ENCODE results near the gene AMELY. TPM values are rescaled to one million over a fixed set of nuclear protein-coding genes. Genes with fewer than 3 reads are reported as not detected.

The AMELY gene
- total and polyA plus RNA-seq, 2 of the 4 experiments (the other 2 are of a cell fraction): not detected

DNA sequence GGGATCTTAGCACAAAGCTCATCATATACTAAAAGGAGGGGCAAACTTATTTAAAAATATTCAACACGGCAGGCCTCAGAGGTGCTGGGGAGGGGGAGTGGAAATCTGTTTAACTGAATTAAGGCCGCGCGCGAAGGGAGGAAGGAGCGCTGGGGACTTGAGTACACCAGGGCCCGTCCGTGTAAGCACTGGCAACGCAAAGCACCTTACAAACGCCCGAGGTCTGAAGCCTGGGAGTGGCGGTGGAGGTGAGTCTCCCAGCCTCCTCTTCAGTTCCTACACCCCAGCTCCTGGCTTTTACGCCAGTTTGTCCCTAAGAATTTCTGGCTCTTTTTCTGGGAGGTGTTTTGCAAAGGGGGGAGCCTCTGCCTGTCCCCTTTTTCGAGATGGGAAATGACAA is 1.7 kb downstream of the AMELY start:
- TF ChIP-seq, protein P1, sequence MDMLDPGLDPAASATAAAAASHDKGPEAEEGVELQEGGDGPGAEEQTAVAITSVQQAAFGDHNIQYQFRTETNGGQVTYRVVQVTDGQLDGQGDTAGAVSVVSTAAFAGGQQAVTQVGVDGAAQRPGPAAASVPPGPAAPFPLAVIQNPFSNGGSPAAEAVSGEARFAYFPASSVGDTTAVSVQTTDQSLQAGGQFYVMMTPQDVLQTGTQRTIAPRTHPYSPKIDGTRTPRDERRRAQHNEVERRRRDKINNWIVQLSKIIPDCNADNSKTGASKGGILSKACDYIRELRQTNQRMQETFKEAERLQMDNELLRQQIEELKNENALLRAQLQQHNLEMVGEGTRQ (IDR thresholded peaks at IDR 0.05; ENCODE audit: low read depth, low read length): no peak
- no peak for TF ChIP-seq SMC3 (IDR thresholded peaks at IDR 0.05; ENCODE audit: low read depth, low read length)
- TF ChIP-seq MXI1 (IDR thresholded peaks at IDR 0.05; ENCODE audit: borderline replicate concordance, low read depth, low read length): no peak
- no peak for TF ChIP-seq POLR2A (IDR thresholded peaks at IDR 0.05; ENCODE audit: low read depth, low read length)
- TF ChIP-seq, protein P2, sequence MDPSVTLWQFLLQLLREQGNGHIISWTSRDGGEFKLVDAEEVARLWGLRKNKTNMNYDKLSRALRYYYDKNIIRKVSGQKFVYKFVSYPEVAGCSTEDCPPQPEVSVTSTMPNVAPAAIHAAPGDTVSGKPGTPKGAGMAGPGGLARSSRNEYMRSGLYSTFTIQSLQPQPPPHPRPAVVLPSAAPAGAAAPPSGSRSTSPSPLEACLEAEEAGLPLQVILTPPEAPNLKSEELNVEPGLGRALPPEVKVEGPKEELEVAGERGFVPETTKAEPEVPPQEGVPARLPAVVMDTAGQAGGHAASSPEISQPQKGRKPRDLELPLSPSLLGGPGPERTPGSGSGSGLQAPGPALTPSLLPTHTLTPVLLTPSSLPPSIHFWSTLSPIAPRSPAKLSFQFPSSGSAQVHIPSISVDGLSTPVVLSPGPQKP (IDR thresholded peaks at IDR 0.05; ENCODE audit: borderline replicate concordance, low read depth, low read length): no peak
- TF ChIP-seq RCOR1 (IDR thresholded peaks at IDR 0.05; ENCODE audit: insufficient replicate concordance, low read length): no peak
- TF ChIP-seq, protein P3, sequence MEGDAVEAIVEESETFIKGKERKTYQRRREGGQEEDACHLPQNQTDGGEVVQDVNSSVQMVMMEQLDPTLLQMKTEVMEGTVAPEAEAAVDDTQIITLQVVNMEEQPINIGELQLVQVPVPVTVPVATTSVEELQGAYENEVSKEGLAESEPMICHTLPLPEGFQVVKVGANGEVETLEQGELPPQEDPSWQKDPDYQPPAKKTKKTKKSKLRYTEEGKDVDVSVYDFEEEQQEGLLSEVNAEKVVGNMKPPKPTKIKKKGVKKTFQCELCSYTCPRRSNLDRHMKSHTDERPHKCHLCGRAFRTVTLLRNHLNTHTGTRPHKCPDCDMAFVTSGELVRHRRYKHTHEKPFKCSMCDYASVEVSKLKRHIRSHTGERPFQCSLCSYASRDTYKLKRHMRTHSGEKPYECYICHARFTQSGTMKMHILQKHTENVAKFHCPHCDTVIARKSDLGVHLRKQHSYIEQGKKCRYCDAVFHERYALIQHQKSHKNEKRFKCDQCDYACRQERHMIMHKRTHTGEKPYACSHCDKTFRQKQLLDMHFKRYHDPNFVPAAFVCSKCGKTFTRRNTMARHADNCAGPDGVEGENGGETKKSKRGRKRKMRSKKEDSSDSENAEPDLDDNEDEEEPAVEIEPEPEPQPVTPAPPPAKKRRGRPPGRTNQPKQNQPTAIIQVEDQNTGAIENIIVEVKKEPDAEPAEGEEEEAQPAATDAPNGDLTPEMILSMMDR (conservative IDR thresholded peaks at IDR 0.05; ENCODE audit: low read depth, low read length): no peak
- no peak for TF ChIP-seq BHLHE40 (IDR thresholded peaks at IDR 0.05; ENCODE audit: low read depth, low read length)
- TF ChIP-seq RAD21 (IDR thresholded peaks at IDR 0.05; ENCODE audit: low read length): no peak
- no peak for TF ChIP-seq NFE2L2 (IDR thresholded peaks at IDR 0.05; ENCODE audit: low read depth, low read length)
- TF ChIP-seq CHD1 (IDR thresholded peaks at IDR 0.05; ENCODE audit: low read depth, low read length): no peak
- TF ChIP-seq MAZ (IDR thresholded peaks at IDR 0.05; ENCODE audit: borderline replicate concordance, low read depth, low read length): no peak
- ATAC-seq (ENCODE audit: low read depth): no peak

More for the DNA sequence above, 1.7 kb downstream of the AMELY start:
- no peaks in the 10 kb centered on the region for H3K4me1 ChIP-seq (ENCODE audit: control insufficient read depth, insufficient read depth, low read length)
- ChIA-PET CTCF (no interaction called here), POLR2A (ENCODE audit: unreplicated experiment) (no interaction called here)
- no peak overlapping the region for H3K56ac ChIP-seq (ENCODE audit: extremely low read depth, insufficient read depth, low read length)
- no peaks in the 10 kb centered on the region for H3K9me3 ChIP-seq (ENCODE audit: control insufficient read depth, insufficient read depth, low read length)
- in situ Hi-C loops (cut with MboI; ENCODE audit: low sequenced_read_pairs) (no loop called here), dilution Hi-C loops (cut with HindIII; ENCODE audit: low sequenced_read_pairs, unreplicated experiment) (no loop called here), intact Hi-C loops (cut with micrococcal nuclease) (no loop called here)
- H2AFZ ChIP-seq (replicated peaks; ENCODE audit: low read length, poor library complexity): no peak overlapping the region
- no peak overlapping the region for H3K4me2 ChIP-seq (ENCODE audit: low read depth, low read length)
- H3K27ac ChIP-seq (ENCODE audit: insufficient read depth, low read length): no peak overlapping the region
- no CpG with 5 or more reads among the region's 14 CpGs for WGBS, 2 experiments (ENCODE audit: extremely low coverage in 2 of 2, insufficient read length in 1 of 2)
- no peak overlapping the region for H3K14ac ChIP-seq (replicated peaks; ENCODE audit: low read depth, low read length)
- H3K9ac ChIP-seq (ENCODE audit: low read depth, low read length): no peak overlapping the region
- no peak overlapping the region for H3K18ac ChIP-seq (ENCODE audit: low read depth, low read length)
- no peak overlapping the region for H4K8ac ChIP-seq (ENCODE audit: low read depth in 2 of 2, low read length in 2 of 2)
- no peak overlapping the region for H3K23ac ChIP-seq (ENCODE audit: low read depth, low read length)
- H4K5ac ChIP-seq (ENCODE audit: low read depth, low read length): no peak overlapping the region
- no peak overlapping the region for H2BK120ac ChIP-seq (ENCODE audit: low read depth, low read length)
- H4K20me1 ChIP-seq (ENCODE audit: insufficient read depth, low read length): no peaks in the 10 kb centered on the region
- no peak overlapping the region for H2BK20ac ChIP-seq (ENCODE audit: low read depth, low read length)
- no peak overlapping the region for H3K4ac ChIP-seq (ENCODE audit: low read depth, low read length)
- no peak overlapping the region for H2BK5ac ChIP-seq (ENCODE audit: low read depth, low read length, poor library complexity, severe bottlenecking)
- H2AK5ac ChIP-seq (ENCODE audit: low read depth, low read length): no peak overlapping the region
- H4K91ac ChIP-seq (ENCODE audit: insufficient read depth, low read depth, low read length): no peak overlapping the region
- DNase-seq: no peak
- H3K36me3 ChIP-seq (ENCODE audit: control insufficient read depth, insufficient read depth, low read length): no peaks in the 10 kb centered on the region
- H3K4me3 ChIP-seq (ENCODE audit: insufficient read depth, low read depth, low read length): no peak overlapping the region
- no peaks in the 10 kb centered on the region for H3K79me1 ChIP-seq (ENCODE audit: low read depth in 1 of 2, low read length in 2 of 2)
- H3K27me3 ChIP-seq (ENCODE audit: control insufficient read depth, insufficient read depth, low read length): no peaks in the 10 kb centered on the region
- H2AK9ac ChIP-seq (replicated peaks; ENCODE audit: low read depth, low read length, poor library complexity): no peak overlapping the region
- no TSS peak for BruUV-seq (replicated peaks)
- no peaks in the 10 kb centered on the region for H3K9me1 ChIP-seq (ENCODE audit: insufficient read depth, low read length)
- no peak overlapping the region for H2BK15ac ChIP-seq (ENCODE audit: low read depth, low read length)
